Tibial nerve (tissue), 4 donors: ENCODE measurements around the gene MMP17.

Source experiments
- CTCF ChIP-seq, 5 experiments: fragments of 200-600 bp in 3 of 5; fragments of 450-650 bp in 2 of 5; sonication (generic) in 3 of 5; IDR thresholded peaks; one replicate each; pipeline ENCODE4 v1.5.1; 2016 to 2019; ENCODE audit warnings: antibody characterized with exemption in 5 of 5, mild to moderate bottlenecking in 3 of 5, moderate library complexity in 2 of 5
- EP300 ChIP-seq, 2 donors: sonication (generic); formaldehyde crosslinking; IDR thresholded peaks; one replicate each; pipeline ENCODE4 v1.6.1; 2017; ENCODE audit warnings: antibody characterized with exemption in 2 of 2, mild to moderate bottlenecking in 1 of 2
- POLR2A ChIP-seq, 2 donors: fragments of 450-650 bp; IDR thresholded peaks; one replicate each; pipeline ENCODE4 v1.6.1; 2017; ENCODE audit warnings: antibody characterized with exemption in 2 of 2, mild to moderate bottlenecking in 2 of 2, moderate library complexity in 2 of 2

- no peak for TF ChIP-seq CTCF (IDR thresholded peaks at IDR 0.05)
- TF ChIP-seq POLR2A (IDR thresholded peaks at IDR 0.05), result no peak
- TF ChIP-seq EP300 (IDR thresholded peaks at IDR 0.05), result no peak
Observed at GRCh38 chr12:131862084-131862441, 33.9 kb downstream of the MMP17 start.
